GF-D8 (cell line): ENCODE results near the gene PDE6A.
"Not testable (repeated sequence)": the region's sequence is repeated elsewhere in the genome, so short reads cannot be mapped to it uniquely, and the experiment has no call there.

Source experiments
- DNase-seq: peaks from one replicate; lab custom pipeline; 2025; lab: John Stamatoyannopoulos, UW

Gene PDE6A

DNA sequence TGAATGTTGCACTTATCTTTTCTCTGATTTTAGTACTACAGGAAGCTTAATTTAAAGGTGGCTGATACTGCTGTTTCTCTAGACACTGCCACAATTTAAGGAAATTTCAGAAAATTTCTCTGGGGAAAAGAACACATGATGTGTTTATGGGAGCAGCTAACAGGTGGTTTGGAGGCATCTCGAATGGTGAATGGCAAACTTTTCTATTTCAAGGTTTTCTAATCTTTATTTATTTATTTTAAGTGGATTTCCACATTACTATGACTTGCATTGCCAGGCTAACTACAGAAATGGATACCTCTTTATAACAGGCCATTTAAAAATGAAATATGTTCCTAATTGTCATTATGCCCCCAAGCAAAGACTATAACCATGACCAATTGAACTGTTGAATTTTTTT is 50.4 kb downstream of the PDE6A start:
- no peak for DNase-seq

DNA sequence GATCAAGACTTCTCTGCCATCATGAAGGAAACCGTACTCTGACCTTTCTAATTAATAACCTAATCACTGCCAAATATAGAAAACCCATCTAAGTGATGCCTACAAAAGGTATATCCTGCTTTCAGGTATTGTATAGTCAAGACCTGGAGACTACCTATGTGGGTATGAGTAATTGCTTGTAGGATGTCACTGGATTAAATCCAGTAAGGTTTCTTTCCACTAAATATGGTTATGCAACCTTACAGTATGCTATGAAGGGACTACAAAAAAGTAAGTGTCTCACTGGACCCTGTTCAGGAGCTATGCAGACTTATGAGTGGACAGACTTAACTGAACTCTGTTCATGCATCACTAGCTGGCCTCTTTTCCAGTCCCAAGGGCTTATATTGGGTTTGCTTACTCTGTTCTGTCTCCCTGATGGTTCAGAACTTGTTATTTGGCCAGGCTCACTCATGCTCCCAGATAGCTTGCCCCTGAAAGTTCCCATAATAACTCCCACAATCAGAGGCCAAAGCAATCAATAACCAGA is 51.1 kb downstream of the PDE6A start:
- no peak for DNase-seq

DNA sequence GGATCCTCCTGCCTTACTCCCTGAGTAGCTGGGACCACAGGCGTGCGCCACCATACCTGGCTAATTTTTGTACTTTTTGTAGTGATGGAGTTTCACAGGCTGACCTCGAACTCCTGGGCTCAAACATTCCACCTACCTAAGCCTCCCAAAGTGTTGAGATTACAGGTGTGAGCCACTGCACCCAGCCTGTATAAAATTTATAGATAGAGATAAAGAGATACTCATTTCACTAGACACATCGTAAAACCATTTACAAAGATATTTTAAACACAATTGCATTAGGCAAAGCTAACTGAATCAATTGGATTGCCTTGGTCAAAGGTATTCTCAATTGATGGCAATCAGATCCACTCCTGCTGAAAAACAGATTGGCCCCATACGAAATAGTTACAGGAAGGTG is 52.0 kb downstream of the PDE6A start:
- DNase-seq: no peak

DNA sequence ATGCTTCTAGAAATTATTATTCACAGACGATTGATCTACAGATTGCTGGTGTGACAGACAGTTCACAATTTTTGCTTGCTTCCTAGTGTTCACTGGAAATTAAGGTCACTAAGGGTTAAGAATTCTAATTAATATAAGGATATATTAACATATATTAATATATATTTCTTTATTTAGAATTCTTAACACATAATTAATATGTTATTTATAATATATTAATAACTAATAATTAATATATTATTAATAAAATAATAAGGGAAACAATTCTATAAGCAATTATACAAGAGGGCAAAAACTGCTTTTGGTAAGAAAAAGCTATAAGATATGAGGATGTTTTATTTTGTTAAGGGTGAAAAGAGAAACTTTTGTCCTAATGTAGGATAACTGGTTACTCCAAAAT is 56.3 kb downstream of the PDE6A start:
- no peak for DNase-seq

DNA sequence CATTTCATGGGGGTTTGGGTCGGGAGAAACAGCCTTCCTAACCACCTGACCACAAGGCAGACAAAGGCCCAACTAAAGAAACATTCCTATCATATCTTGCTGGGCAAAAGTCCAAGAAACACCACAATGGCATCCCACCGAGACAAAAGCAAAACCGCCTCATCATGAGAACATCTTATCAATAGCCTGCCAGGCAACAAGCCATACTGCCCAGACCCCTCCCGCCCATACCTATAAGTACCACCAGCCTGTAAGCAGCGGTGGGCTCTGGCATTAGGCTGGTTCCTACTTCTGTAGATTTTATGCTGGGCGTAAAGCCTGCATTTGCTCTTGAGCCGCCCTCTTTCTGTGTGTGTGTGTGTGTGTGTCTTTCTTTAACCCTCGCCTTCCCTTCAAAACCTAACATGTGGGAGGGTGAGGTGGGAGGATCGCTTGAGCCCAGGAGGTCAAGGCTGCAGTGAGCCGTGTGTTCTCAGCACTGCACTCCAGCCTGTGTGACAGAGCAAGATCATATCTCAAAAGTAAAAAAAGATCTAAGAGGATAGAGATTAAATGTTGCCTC is 56.9 kb downstream of the PDE6A start:
- DNase-seq: no peak

DNA sequence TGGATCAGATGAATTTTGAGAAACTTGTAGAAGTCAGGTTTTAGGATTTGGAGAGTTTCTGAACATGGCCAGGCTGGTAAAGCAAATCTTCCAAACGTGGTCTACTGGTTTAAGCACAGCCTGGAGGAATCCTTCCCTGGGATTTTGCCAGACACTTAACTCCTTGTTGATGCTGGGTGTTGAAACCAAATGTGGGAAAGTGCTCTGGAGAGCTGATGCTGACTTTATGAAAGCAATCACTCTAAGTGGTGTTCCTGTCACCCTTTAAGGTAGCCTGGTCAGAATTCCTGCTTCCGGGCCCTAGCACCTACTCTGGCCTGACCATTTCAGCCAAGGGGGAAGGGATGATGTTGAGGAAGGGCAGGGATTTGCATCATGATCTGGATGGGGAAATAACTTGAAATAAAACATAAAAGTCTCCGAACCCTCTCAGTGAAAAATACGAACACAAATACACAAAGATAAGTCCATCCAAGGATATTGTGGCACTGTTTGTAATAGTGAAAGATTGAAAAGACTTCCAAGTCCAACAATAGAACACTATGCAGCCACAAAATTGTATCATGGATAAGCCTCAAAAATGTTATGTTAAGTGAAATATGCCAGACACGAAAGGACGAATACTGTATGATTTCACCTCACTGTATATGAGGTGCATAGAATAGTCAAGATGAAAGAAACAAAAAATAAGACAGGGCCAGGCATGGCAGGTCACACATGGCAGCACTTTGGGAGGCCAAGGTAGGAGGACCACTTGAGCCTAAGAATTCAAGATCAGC is 57.7 kb downstream of the PDE6A start:
- no peak for DNase-seq

DNA sequence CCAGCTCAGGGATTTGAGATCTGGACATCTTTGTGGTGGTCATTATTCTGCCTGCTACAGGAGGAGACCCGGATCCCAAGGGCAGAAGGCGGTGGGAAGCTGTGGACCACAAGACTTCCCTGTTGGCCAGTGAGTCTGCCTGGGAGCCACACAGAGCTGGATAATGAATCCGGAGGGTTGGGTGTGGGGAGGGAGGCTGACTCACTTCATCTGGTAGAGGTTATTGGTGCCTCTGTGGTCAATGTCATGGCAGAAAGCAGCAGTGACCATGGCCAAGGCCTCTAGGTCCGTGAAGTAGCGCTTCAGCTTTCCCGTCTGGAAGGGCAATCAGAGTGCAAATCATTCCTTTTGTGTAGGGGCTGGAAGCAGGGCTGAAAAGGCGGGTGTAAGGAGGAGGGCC is 58.5 kb downstream of the PDE6A start:
- DNase-seq: no peak

DNA sequence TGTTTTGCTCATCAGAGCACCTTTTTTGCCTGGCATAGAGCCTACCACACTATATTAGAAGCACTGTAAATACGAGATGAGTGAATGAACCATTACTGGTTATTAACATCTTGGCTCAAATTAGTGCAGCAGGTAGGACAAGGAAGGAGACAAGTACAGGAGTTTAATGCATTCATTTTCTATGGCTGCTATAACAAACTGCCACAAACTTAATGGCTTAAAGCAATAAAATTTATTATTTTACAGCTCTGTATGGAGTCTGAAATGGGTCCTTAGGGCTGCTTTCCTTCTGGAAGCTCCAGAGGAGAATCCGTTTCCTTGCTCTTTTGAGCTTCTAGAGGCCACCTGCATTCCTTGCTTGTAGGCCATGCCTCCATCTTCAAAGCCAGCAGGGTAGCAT is 59.1 kb downstream of the PDE6A start:
- no peak for DNase-seq

DNA sequence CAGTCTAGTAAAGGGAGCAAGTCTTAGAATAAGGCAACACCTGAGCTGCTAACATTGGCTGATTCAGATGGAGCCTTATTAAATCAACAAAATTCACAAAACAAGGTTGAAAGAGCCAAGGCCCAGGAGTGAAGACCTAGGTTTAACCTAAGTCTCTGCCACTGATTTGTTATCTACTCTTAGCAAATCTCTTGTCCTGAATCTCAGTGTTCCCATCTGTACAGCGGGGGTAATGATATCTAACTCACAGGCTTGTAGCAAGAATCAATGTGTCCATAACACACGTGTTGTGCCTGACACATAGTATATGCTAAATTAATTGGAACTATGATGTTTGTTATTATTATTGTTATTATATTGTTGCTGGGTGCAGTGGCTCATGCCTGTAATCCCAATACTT is 61.0 kb downstream of the PDE6A start:
- DNase-seq: no peak

DNA sequence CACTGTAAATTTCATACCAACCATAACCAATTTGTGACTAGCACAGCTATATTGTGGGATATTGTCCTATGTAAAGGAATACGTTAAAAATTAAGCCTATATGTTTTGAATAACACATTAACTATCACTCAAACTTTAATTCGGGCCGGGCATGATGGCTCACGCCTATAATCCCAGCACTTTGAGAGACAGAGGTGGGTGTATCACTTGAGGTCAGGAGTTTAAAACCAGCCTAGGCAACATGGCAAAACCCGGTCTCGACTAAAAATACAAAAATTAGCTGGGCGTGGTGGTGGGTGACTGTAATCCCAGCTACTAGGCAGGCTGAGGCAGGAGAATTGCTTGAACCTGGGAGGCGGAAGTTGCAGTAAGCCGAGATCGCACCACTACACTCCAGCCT is 62.0 kb downstream of the PDE6A start:
- not testable (repeated sequence) for DNase-seq

DNA sequence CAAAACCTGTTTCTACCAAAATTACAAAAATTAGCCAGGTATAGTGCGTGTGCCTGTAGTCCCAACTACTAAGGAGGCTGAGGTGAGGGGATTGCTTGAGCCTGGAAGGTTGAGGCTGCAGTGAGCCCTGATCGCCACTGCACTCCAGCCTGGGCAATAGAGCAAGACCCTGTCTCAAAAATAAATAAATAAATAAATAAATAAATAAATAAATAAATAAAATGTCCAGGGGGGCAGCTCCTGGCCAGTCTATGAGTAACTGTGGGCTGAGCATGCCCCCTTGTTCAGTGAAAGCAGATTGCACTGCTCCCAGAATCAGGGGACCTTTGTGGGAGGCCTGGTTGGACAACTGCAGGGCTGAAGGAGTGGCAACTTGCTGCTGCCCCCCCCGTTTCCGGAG is 62.7 kb downstream of the PDE6A start:
- DNase-seq: no peak

DNA sequence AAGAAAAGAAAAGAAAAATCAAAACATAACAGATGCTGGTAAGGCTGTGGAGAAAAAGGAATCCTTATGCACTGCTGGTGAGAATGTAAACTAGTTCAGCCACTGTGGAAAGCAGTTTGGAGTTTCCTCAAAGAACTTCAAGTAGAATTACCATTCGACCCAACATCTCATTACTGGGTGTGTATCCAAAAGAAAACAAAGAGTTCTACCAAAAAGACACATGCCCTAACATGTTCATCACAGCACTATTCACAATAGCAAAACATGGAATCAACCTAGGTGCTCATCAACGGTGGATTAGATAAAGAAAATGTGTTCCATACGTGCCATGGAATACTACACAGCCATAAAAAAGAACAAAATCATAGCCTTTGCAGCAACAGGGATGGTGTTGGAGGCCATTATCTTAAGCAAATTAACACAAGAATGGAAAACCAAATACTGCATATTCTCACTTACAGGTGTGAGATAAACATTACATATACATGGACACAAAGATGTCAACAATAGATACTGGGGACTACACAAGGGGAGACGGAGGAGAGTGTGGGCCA is 63.4 kb downstream of the PDE6A start:
- no peak for DNase-seq

DNA sequence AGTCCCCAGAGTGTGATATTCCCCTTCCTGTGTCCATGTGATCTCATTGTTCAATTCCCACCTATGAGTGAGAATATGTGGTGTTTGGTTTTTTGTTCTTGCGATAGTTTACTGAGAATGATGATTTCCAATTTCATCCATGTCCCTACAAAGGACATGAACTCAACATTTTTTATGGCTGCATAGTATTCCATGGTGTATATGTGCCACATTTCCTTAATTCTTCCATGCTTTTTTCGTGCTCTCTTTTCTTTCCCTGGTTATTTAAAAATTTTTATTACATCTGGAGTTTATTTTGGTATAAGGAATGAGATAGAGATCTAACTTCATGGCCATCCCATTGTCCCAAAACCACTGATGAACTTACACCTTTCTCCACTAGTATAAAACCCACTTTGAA is 65.0 kb downstream of the PDE6A start:
- not testable (repeated sequence) for DNase-seq

DNA sequence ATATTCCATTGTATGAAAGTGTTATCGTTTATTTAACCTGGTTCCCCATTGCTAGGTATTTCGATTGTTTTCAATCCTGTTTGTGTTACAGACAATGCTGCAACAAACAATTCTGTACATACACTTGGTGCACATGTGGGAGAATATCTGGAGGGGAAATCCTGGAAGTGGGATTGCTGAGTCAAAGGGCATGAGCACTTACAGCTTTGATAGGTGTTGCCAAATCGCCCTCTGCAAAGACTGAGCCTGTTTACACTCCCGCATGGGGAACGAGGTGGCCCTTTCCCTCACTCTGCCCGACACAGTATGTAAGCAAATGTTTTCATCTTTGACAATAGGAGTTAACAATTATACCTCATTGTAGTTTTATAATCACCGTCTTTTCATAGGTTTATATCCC is 66.2 kb downstream of the PDE6A start:
- DNase-seq: no peak

DNA sequence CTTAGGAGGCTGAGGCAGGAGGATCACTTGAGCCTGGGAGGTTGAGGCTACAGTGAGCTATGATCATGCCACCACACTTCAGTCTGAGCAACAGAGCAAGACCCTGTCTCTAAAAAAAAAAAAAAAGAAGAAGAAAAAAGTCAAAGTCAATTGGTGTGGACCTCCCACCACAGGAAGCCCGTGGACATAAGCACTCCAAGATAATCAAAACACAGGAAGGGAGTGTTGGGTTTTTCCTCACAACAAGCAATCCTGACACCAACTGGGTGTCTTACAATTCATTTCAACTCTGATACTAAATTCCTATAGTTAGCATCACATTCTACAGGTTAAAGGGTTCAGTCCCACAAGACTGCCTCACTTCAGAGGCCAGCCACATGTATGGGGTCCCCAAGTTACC is 70.7 kb downstream of the PDE6A start:
- DNase-seq: no peak

DNA sequence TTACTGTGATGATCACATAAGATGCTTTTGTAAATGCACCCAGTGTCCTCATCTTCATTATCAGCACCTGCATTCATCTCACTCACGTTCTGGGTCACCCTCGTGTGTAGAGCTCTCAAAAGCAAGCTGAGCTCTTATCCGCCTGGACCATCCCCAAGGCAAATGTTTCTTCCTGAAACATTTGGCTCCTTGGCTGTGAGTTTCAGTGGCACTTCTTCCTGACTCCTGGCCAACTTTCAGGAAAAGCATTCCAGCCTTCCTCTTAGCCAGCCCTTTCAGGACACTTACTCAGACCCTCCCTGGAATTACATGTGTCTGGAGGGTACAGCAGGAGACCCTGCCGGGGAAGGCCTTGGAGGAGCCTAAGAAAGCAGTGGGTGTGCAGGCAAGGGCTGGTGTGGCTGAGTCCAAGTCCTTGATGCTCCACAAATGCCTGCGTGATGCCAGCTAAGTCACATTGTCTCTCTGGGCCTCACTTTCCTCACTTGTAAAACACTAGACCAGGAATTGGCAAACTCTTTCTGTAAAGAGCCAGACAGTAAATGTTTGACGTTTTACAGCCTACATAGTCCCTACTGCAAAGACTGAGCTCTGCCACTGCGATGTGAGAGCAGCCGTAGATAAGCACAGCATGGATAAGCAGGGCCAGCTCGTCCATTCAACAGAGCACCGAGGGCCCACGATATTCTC is 72.1 kb downstream of the PDE6A start:
- DNase-seq: no peak

DNA sequence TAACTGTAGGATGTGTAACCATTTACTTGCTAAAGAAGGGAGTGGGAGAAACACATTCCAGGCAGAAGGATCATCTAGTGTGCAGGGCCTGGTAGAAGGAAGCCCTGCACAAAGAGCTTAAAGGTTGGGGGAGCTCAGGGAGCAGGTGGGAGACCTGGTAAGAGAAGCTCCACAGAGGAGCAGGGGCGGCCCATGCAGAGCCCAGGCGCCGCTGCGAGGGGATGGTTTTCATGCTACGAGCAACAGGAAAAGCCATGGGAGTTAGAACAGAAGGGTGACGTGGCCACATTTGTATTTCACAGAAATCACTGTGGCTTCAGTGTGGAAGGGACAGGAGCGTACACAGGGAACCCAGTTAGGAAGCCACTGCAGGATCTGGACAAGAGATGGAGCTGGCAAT is 73.1 kb downstream of the PDE6A start:
- DNase-seq: no peak

DNA sequence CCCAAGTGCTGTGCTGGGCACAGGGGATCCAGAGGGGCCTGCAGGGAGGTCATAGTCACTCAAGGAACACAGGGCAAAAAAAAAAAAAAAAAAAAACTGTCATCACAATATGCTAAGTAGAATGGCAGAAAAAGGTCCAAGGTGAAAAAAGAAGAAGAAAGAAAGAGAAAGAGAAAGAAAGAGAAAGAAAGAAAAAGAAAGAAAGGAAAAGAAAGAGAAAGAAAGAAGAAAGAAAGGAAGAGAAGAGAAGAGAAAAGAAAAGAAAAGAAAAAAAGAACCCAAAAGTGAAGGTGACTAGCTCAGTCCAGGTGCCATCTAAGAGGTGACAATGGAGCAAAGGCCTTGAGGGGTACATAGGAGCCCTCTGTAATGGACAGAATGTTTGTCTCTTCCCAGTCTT is 73.9 kb downstream of the PDE6A start:
- no peak for DNase-seq

DNA sequence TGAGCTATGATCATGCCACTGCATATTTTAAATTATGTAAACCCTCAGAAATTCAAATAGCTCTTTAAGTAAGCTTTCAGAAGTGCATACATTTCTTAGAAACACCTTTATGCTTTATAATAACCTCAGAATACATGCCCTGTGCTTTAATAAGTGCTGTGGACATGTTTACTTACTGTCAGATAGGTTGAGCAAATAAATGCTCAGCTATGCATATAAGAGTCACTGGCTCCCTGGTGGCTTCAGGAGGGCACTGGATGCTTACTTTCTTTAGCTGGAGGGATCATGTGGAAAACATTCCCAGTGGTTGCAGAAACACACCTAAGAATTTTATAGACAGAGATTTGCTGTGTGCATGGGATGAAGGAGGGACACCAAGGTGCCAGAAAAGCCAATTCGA is 74.4 kb downstream of the PDE6A start:
- no peak for DNase-seq

DNA sequence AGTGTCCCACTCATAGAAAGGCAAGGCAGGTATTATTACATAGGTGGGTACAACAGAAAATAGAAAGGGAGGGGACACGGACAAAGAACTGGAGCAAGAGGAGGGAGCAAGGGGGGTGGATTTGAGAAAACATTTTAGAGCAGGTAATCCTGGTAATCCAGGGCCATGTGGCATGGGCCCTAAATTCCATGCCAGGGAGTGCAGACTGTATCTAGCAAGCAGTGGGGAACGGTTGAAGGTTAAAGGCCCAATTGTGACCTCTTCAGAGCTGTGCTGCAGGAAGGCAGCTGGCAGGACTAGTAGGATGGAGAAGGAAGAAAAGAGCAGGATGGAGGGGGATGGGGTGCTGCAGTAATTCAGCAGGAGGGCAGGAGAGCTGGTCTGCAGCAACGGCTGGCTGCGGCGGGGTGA is 75.2 kb downstream of the PDE6A start:
- DNase-seq: no peak

DNA sequence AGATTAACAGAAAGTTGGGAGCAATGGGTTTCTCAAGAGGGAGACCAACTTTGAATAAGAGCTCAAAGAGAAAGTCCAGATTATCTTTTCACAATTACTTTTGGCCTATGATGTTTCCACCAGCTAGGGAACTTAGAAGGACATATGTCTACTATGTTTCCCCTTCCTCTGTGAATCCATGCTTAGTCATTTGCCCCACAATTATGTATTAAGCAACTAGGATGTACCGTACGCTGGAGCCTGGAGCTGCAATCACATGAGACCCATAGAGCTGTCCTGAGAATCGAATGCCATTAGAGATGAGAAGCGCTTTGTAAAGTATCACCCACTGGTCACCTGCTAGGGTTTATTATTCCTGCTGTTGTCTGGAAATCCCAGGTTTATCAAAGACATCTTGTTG is 78.8 kb downstream of the PDE6A start:
- DNase-seq: peak; percentile 19

DNA sequence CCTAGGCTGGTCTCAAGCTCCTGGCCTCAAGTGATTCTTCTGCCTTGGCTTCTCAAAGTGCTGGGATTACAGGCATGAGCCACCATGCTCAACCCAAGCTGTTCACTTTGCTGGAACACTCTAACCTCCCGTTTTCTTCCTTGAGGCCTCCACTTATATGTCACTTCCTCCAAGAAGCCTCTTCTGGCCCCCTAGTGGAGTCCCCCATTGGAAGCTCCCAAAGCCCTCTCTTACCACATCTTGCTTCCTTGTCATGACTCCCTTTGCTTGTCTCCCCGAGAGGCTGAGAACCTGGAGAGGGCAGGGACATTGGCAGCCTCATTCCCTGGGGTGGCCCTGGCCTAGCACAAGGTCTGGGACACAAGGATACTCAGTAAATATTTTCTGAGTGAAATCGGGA is 80.8 kb downstream of the PDE6A start:
- no peak for DNase-seq

DNA sequence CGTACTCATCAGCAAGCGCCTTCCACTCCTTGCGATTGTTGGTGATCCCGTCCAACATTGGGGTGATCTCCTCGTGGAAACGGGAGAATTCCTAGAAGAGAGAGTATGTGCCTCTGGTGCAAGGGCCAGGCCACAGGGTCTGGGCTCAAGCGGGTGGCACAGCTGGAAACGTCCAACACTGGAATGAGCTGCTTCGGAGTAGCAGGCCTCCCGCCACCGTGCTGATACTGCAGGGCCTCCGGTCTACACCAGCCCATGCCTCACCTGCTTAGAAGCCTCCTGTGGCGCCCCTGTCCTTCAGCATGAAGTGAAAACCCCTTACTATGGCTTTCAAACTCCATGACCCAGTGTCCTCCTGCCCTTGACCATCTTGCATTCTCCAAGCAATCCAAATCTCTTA is 81.4 kb downstream of the PDE6A start:
- no peak for DNase-seq
